Ishikawa (cell line): ENCODE data around the gene PARP16.

Experiments used
- CEBPB ChIP-seq: IDR thresholded peaks from 2 replicates; pipeline ENCODE4 v1.6.1; 2012
- CREB1 ChIP-seq: IDR thresholded peaks from 2 replicates; pipeline ENCODE4 v1.6.1; 2012; ENCODE audit warnings: low read depth
- EGR1 ChIP-seq: IDR thresholded peaks from 2 replicates; pipeline ENCODE4 v1.6.1; 2012
- EP300 ChIP-seq: IDR thresholded peaks from 2 replicates; pipeline ENCODE4 v1.6.1; 2012; ENCODE audit warnings: borderline replicate concordance
- FOXM1 ChIP-seq: IDR thresholded peaks from 2 replicates; pipeline ENCODE4 v1.6.1; 2012; ENCODE audit warnings: low read depth, borderline replicate concordance
- MAX ChIP-seq: IDR thresholded peaks from 2 replicates; pipeline ENCODE4 v1.6.1; 2012
- NFIC ChIP-seq: IDR thresholded peaks from 2 replicates; pipeline ENCODE4 v1.6.1; 2012
- RAD21 ChIP-seq: IDR thresholded peaks from 2 replicates; pipeline ENCODE4 v1.6.1; 2012; ENCODE audit warnings: low read depth
- TAF1 ChIP-seq: IDR thresholded peaks from 2 replicates; pipeline ENCODE4 v1.6.1; 2012; ENCODE audit warnings: low read depth, mild to moderate bottlenecking
- TCF12 ChIP-seq: IDR thresholded peaks from 2 replicates; pipeline ENCODE4 v1.6.1; 2012; ENCODE audit warnings: low read depth
- TEAD4 ChIP-seq: IDR thresholded peaks from 2 replicates; pipeline ENCODE4 v1.6.1; 2012
- YY1 ChIP-seq: IDR thresholded peaks from 2 replicates; pipeline ENCODE4 v1.6.1; 2012; ENCODE audit warnings: low read depth
- ZBTB7A ChIP-seq: IDR thresholded peaks from 2 replicates; pipeline ENCODE4 v1.6.1; 2012; ENCODE audit warnings: low read depth
- TF ChIP-seq, protein P1 (sequence below): IDR thresholded peaks from 2 replicates; pipeline ENCODE4 v1.6.1; 2012; ENCODE audit warnings: low read depth, mild to moderate bottlenecking
- TF ChIP-seq, protein P2 (sequence below): IDR thresholded peaks from 2 replicates; pipeline ENCODE4 v1.6.1; 2012

PARP16 gene

GRCh38 chr15:65307978-65308377 is 21.3 kb upstream of the PARP16 start:
- TF ChIP-seq TEAD4 (no peak), FOXM1 (no peak), CREB1 (no peak), ZBTB7A (no peak), EP300 (no peak), TAF1 (no peak), TCF12 (no peak)
- TF ChIP-seq, protein P1, sequence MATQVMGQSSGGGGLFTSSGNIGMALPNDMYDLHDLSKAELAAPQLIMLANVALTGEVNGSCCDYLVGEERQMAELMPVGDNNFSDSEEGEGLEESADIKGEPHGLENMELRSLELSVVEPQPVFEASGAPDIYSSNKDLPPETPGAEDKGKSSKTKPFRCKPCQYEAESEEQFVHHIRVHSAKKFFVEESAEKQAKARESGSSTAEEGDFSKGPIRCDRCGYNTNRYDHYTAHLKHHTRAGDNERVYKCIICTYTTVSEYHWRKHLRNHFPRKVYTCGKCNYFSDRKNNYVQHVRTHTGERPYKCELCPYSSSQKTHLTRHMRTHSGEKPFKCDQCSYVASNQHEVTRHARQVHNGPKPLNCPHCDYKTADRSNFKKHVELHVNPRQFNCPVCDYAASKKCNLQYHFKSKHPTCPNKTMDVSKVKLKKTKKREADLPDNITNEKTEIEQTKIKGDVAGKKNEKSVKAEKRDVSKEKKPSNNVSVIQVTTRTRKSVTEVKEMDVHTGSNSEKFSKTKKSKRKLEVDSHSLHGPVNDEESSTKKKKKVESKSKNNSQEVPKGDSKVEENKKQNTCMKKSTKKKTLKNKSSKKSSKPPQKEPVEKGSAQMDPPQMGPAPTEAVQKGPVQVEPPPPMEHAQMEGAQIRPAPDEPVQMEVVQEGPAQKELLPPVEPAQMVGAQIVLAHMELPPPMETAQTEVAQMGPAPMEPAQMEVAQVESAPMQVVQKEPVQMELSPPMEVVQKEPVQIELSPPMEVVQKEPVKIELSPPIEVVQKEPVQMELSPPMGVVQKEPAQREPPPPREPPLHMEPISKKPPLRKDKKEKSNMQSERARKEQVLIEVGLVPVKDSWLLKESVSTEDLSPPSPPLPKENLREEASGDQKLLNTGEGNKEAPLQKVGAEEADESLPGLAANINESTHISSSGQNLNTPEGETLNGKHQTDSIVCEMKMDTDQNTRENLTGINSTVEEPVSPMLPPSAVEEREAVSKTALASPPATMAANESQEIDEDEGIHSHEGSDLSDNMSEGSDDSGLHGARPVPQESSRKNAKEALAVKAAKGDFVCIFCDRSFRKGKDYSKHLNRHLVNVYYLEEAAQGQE, result no peak
- TF ChIP-seq, protein P2, sequence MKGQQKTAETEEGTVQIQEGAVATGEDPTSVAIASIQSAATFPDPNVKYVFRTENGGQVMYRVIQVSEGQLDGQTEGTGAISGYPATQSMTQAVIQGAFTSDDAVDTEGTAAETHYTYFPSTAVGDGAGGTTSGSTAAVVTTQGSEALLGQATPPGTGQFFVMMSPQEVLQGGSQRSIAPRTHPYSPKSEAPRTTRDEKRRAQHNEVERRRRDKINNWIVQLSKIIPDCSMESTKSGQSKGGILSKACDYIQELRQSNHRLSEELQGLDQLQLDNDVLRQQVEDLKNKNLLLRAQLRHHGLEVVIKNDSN, result no peak

- TF ChIP-seq CREB1 (no peak), ZBTB7A (no peak), EP300 (no peak), RAD21 (no peak), MAX (no peak), NFIC (no peak), EGR1 (no peak), TAF1 (no peak), YY1 (no peak), TCF12 (no peak), FOXM1 (no peak), CEBPB (no peak), TEAD4 (no peak)
- TF ChIP-seq, protein P2, result no peak
- TF ChIP-seq, protein P1, result no peak
Measured at GRCh38 chr15:65306551-65306950, 19.9 kb upstream of the PARP16 start.

DNA sequence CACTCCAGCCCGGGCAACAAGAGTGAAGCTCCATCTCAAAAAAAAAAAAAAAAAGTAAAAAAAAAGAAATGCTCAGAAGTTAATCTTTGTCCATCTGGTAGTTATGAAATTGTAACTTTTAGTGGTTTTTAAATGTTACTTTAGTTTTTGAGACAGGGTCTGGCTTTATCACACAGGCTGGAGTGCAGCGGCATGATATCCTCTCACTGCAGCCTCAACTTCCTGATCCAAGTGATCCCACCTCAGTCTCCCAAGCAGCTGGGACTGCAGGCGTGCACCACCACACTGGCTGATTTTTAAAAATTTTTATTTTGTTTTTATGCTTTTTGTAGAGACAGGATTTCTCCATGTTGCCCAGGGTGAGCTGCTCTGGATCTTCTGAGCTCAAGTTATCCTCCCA is 19.1 kb upstream of the PARP16 start:
- TF ChIP-seq, protein P1, result no peak
- TF ChIP-seq EP300 (no peak), EGR1 (no peak), FOXM1 (no peak), TCF12 (no peak), TAF1 (no peak), MAX (no peak), TEAD4 (no peak), YY1 (no peak), CEBPB (no peak), ZBTB7A (no peak), NFIC (no peak), RAD21 (no peak), CREB1 (no peak)
- TF ChIP-seq, protein P2, result no peak

DNA sequence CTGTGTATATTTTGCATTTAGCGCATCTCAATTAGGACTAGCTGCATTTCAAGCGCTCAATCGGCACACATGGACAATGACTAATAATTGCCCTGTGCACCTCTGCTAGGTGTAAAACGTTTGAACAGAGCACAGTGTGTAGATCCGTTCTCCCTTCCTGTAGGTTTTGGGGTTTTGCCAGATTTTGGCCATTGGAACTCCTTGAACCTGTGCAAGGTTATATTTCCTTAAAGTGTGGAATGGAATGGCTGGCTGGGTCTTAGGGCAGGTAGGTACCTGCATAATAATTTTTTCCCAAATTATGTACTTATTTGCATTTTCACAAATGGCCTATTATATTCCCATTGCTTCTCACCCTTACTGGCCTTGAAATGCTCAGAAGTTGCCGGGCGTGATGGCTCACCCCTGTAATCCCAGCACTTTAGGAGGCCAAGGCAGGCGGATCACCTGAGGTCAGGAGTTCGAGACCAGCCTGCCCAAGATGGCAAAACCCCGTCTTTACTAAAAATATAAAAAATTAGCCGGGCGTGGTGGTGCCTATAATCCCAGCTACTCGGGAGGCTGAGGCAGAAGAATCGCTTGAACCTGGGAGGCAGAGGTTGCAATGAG is 18.6 kb upstream of the PARP16 start:
- TF ChIP-seq FOXM1 (no peak), RAD21 (no peak), TCF12 (no peak; the same call in 1 of the 2 replicates), TAF1 (no peak), TEAD4 (no peak), MAX (no peak), YY1 (no peak; the same call in 1 of the 2 replicates), NFIC (no peak; the same call in 1 of the 2 replicates)
- TF ChIP-seq, protein P2, result no peak
